ENCODE results near the gene BDH2.

BDH2 gene

DNA sequence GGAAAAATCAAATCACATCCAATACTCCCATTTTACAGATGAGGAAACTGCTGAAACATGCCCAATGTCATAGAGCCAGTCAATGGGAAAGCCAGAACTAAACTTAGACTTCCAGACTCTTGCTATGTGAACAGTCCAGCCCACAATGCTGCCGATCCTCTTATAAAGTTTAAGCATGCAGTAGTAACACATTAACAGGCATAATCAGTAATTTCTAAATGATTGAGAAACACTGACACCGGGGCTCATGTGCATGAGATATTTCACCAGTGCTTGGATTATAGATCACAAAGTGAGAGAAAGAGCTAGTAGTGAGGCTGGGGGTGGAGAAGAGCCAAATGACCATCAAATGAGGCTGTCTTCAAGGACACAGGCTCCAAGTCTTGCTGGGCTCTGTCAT lies 2.5 kb downstream of the BDH2 start:
- CTCF ChIA-PET: interaction anchor here (1.5 kb wide), 1 partner anchor 9 kb away, joined by 3 read pairs; no protein-coding TSS in a partner anchor

DNA sequence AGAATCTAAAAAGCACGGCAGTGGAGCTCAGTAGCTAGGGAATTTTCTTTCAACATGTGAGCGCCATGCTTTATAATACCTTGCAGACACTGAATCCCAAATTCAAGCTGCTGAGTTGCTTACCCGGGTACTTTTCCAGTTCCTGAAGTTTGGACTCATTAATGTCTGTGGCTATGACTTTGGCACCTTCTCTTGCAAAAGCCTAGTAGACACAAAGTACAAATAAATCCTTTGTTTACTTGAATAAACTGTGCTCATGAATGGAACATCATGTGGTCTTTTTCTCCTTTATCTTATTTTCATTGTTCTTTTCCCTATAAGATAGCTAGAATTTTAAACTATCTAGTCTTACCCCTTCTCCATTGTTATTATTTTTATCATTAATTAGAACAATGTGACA lies 4.6 kb downstream of the BDH2 start:
- no peaks in the 10 kb centered on the region for H3K4me1 ChIP-seq (ENCODE audit: control insufficient read depth, insufficient read depth, low read length)
- CTCF ChIA-PET: interaction anchor here (0.6 to 1.5 kb wide), 6 partner anchors 14 to 1897 kb away, joined by 3 to 5 read pairs (median 4); no protein-coding TSS in a partner anchor
- no peak overlapping the region for H3K4me3 ChIP-seq (ENCODE audit: low read depth, low read length)
- no peak overlapping the region for H3K27ac ChIP-seq (ENCODE audit: extremely low read depth, low read depth, low read length)
- H3K9me3 ChIP-seq (ENCODE audit: control insufficient read depth, insufficient read depth, low read depth, low read length): no peaks in the 10 kb centered on the region
- peaks cover 0 to 19% of the 10 kb centered on the region in 2 experiments; a peak in 1 of 3 replicates for H3K36me3 ChIP-seq (ENCODE audit: control insufficient read depth in 2 of 2, insufficient read depth in 1 of 2, low read length in 2 of 2)
- POLR2A ChIA-PET: no interaction called here
- TF ChIP-seq ZNF776 (tag by site-specific recombination; IDR thresholded peaks at IDR 0.05; ENCODE audit: borderline replicate concordance) (no peak), KLF9 (tag by site-specific recombination; IDR thresholded peaks at IDR 0.05; ENCODE audit: low read depth) (no peak), OSR2 (tag by site-specific recombination; IDR thresholded peaks at IDR 0.05) (no peak), ELK4 (IDR thresholded peaks at IDR 0.05; ENCODE audit: borderline replicate concordance, low read depth, low read length) (no peak), BCL6B (tag by site-specific recombination; IDR thresholded peaks at IDR 0.05) (no peak), ZNF580 (tag by site-specific recombination; IDR thresholded peaks at IDR 0.05) (no peak), RBAK (tag by site-specific recombination; IDR thresholded peaks at IDR 0.05) (no peak), BCL11B (tag by site-specific recombination; IDR thresholded peaks at IDR 0.05; ENCODE audit: low read depth) (no peak), ZNF169 (tag by site-specific recombination; IDR thresholded peaks at IDR 0.05) (no peak), ZNF214 (tag by site-specific recombination; IDR thresholded peaks at IDR 0.05; ENCODE audit: borderline replicate concordance) (no peak), CTCF (tag by site-specific recombination; IDR thresholded peaks at IDR 0.05) (no peak), ZNF354C (tag by site-specific recombination; IDR thresholded peaks at IDR 0.05; ENCODE audit: borderline replicate concordance, low read depth) (no peak), SP2 (tag by site-specific recombination; IDR thresholded peaks at IDR 0.05) (no peak), ZFP41 (tag by site-specific recombination; IDR thresholded peaks at IDR 0.05; ENCODE audit: borderline replicate concordance) (no peak), ZXDB (tag by site-specific recombination; IDR thresholded peaks at IDR 0.05) (no peak)

More for the DNA sequence above, 2.5 kb downstream of the BDH2 start:
- Histone ChIP-seq H3K27ac (ENCODE audit: extremely low read depth, low read depth, low read length) (no peak overlapping the region), H3K4me3 (ENCODE audit: low read depth, low read length) (no peak overlapping the region), H3K36me3 (ENCODE audit: control insufficient read depth in 2 of 2, insufficient read depth in 1 of 2, low read length in 2 of 2) (peaks cover 0 to 9% of the 10 kb centered on the region in 2 experiments; a peak in 1 of 3 replicates), H3K9me3 (ENCODE audit: control insufficient read depth, insufficient read depth, low read depth, low read length) (no peaks in the 10 kb centered on the region), H3K4me1 (ENCODE audit: control insufficient read depth, insufficient read depth, low read length) (no peaks in the 10 kb centered on the region)
- TF ChIP-seq ZNF621 (tag by site-specific recombination; IDR thresholded peaks at IDR 0.05) (no peak), ZNF610 (tag by site-specific recombination; IDR thresholded peaks at IDR 0.05; ENCODE audit: borderline replicate concordance) (no peak), ZNF324 (tag by site-specific recombination; IDR thresholded peaks at IDR 0.05) (no peak), ZNF133 (tag by site-specific recombination; IDR thresholded peaks at IDR 0.05) (no peak), ZBTB49 (tag by site-specific recombination; IDR thresholded peaks at IDR 0.05; ENCODE audit: low read depth) (no peak), ZNF146 (tag by site-specific recombination; IDR thresholded peaks at IDR 0.05) (no peak), ZNF501 (tag by site-specific recombination; IDR thresholded peaks at IDR 0.05) (no peak), ZFP69B (tag by site-specific recombination; IDR thresholded peaks at IDR 0.05) (no peak), ZNF354C (tag by site-specific recombination; IDR thresholded peaks at IDR 0.05; ENCODE audit: borderline replicate concordance, low read depth) (no peak)
- TF ChIP-seq, protein P1, sequence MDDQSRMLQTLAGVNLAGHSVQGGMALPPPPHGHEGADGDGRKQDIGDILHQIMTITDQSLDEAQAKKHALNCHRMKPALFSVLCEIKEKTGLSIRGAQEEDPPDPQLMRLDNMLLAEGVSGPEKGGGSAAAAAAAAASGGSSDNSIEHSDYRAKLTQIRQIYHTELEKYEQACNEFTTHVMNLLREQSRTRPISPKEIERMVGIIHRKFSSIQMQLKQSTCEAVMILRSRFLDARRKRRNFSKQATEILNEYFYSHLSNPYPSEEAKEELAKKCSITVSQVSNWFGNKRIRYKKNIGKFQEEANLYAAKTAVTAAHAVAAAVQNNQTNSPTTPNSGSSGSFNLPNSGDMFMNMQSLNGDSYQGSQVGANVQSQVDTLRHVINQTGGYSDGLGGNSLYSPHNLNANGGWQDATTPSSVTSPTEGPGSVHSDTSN (CRISPR knock-in tag; IDR thresholded peaks at IDR 0.05): no peak
- POLR2A ChIA-PET: no interaction called here
